K562 (cell line): ENCODE measurements around the gene NOL4L. TPM values are rescaled to one million over a fixed set of nuclear protein-coding genes. Genes with fewer than 3 reads are reported as not detected.

Source experiments
- ARID2 ChIP-seq: fragments of 450-650 bp; IDR thresholded peaks from 2 replicates; pipeline ENCODE4 v1.6.1; 2017; ENCODE audit warnings: antibody characterized with exemption, mild to moderate bottlenecking
- CBX2 ChIP-seq: fragments of 200-600 bp; sonication (generic); IDR thresholded peaks from one replicate; pipeline ENCODE4 v1.6.1; 2012; ENCODE audit warnings: mild to moderate bottlenecking, low read length, inconsistent platforms; ENCODE audit not compliant: insufficient read depth, poor library complexity, severe bottlenecking
- CSDE1 ChIP-seq, 2 experiments: fragments of 450-650 bp; IDR thresholded peaks; 2 replicates each; pipeline ENCODE4 v1.6.1; 2016; ENCODE audit warnings: mild to moderate bottlenecking in 1 of 2
- KDM1A ChIP-seq, 2 experiments: fragments of 450-650 bp; IDR thresholded peaks; 2 replicates each; pipeline ENCODE4 v1.6.1; 2016; ENCODE audit warnings: mild to moderate bottlenecking in 2 of 2
- KDM2B ChIP-seq: fragments of 250-450 bp; sonication (Bioruptor Pico); IDR thresholded peaks from 2 replicates; pipeline ENCODE4 v1.8.0; 2021; ENCODE audit warnings: mild to moderate bottlenecking, moderate library complexity
- MYC ChIP-seq, 2 experiments: fragments of 250-450 bp in 1 of 2; sonication (Bioruptor Pico) in 1 of 2; IDR thresholded peaks; 2 replicates each; pipeline versions ENCODE4 v1.5.1 to v1.6.1; 2012 to 2021; ENCODE audit warnings: low read depth in 2 of 2, borderline replicate concordance in 1 of 2, improper control_type of control experiment in 1 of 2, low read length in 1 of 2, mild to moderate bottlenecking in 1 of 2, moderate library complexity in 1 of 2
- NCOA2 ChIP-seq, 2 experiments: fragments of 450-650 bp; IDR thresholded peaks; 2 replicates each; pipeline ENCODE4 v1.6.1; 2018; ENCODE audit warnings: mild to moderate bottlenecking in 2 of 2, moderate library complexity in 1 of 2; ENCODE audit not compliant: partially characterized antibody in 2 of 2
- NEUROD1 ChIP-seq: fragments of 150-350 bp; IDR thresholded peaks from 2 replicates; pipeline ENCODE4 v1.6.1; 2014; ENCODE audit warnings: borderline replicate concordance, low read length, low read depth; ENCODE audit not compliant: partially characterized antibody
- SAFB ChIP-seq: fragments of 200-400 bp; formaldehyde crosslinking; IDR thresholded peaks from 2 replicates; pipeline ENCODE4 v1.6.1; 2017; ENCODE audit warnings: low read depth, low read length, borderline replicate concordance
- SMAD3 ChIP-seq: fragments of 450-650 bp; formaldehyde crosslinking; conservative IDR thresholded peaks from 2 replicates; pipeline ENCODE4 v1.4.0; 2020; ENCODE audit warnings: mild to moderate bottlenecking
- SMARCA4 ChIP-seq: fragments of 450-650 bp; IDR thresholded peaks from 2 replicates; pipeline ENCODE4 v1.6.1; 2016
- SNIP1 ChIP-seq: fragments of 450-650 bp; IDR thresholded peaks from 2 replicates; pipeline ENCODE4 v1.7.1; 2017; ENCODE audit warnings: low read depth, mild to moderate bottlenecking
- ZFP30 ChIP-seq: fragments of 250-450 bp; sonication (Bioruptor Pico); IDR thresholded peaks from 2 replicates; pipeline ENCODE4 v1.8.0; 2022; ENCODE audit warnings: moderate library complexity, mild to moderate bottlenecking, inconsistent platforms, borderline replicate concordance
- ZNF134 ChIP-seq: fragments of 250-450 bp; sonication (Bioruptor Pico); conservative IDR thresholded peaks from 2 replicates; pipeline ENCODE4 v1.4.0; 2020
- ZNF75A ChIP-seq: fragments of 450-650 bp; formaldehyde crosslinking; IDR thresholded peaks from 2 replicates; pipeline ENCODE4 v1.4.0; 2020; ENCODE audit warnings: mild to moderate bottlenecking
- polyA plus RNA-seq, 8 experiments: library from polyadenylated mRNA; depleted of rRNA in 4 of 8; stranded (reverse) in 5 of 8; unstranded in 3 of 8; fragments of >200 nt; fragmentation: Nextera tagmentation in 2 of 8; fragmentation: Illumina TruSeq in 1 of 8; extraction: Ambion mirVana in 2 of 8; extraction: Trizol in 1 of 8; gene quantifications; 2 replicates each; pipeline versions ENCODE4 v1.2.1 to v1.2.3, GENCODE V29; 2011 to 2014; ENCODE audit warnings: inconsistent platforms in 1 of 8, missing spikeins in 1 of 8
- total RNA-seq, 7 experiments: library from RNA; depleted of rRNA in 6 of 7; stranded (reverse); fragments of >200 nt in 6 of 7; fragmentation: Illumina TruSeq in 2 of 7; extraction: Trizol in 2 of 7; gene quantifications; 2 replicates each; pipeline versions ENCODE4 v1.2.1 to v1.2.3, GENCODE V29; 2011 to 2021; ENCODE audit warnings: low replicate concordance in 1 of 7
- TF ChIP-seq, protein P1 (sequence below): fragments of 450-650 bp; IDR thresholded peaks from 2 replicates; pipeline ENCODE4 v1.6.1; 2017; ENCODE audit warnings: antibody characterized with exemption, mild to moderate bottlenecking
- TF ChIP-seq, protein P2 (sequence below), 2 experiments: fragments of 450-650 bp; IDR thresholded peaks; 2 replicates each; pipeline ENCODE4 v1.6.1; 2018; ENCODE audit warnings: mild to moderate bottlenecking in 2 of 2, low read depth in 1 of 2; ENCODE audit not compliant: partially characterized antibody in 2 of 2
- TF ChIP-seq, protein P3 (sequence below): fragments of 250-450 bp; sonication (Bioruptor Pico); IDR thresholded peaks from 2 replicates; pipeline ENCODE4 v1.5.0; 2021

Gene NOL4L
- total and polyA plus RNA-seq, 9 of the 15 experiments (the other 6 are each of a cell fraction or from before 2014, with no cell fraction given): 5.1 to 36.2 (median 13.6) TPM

- TF ChIP-seq, protein P1, sequence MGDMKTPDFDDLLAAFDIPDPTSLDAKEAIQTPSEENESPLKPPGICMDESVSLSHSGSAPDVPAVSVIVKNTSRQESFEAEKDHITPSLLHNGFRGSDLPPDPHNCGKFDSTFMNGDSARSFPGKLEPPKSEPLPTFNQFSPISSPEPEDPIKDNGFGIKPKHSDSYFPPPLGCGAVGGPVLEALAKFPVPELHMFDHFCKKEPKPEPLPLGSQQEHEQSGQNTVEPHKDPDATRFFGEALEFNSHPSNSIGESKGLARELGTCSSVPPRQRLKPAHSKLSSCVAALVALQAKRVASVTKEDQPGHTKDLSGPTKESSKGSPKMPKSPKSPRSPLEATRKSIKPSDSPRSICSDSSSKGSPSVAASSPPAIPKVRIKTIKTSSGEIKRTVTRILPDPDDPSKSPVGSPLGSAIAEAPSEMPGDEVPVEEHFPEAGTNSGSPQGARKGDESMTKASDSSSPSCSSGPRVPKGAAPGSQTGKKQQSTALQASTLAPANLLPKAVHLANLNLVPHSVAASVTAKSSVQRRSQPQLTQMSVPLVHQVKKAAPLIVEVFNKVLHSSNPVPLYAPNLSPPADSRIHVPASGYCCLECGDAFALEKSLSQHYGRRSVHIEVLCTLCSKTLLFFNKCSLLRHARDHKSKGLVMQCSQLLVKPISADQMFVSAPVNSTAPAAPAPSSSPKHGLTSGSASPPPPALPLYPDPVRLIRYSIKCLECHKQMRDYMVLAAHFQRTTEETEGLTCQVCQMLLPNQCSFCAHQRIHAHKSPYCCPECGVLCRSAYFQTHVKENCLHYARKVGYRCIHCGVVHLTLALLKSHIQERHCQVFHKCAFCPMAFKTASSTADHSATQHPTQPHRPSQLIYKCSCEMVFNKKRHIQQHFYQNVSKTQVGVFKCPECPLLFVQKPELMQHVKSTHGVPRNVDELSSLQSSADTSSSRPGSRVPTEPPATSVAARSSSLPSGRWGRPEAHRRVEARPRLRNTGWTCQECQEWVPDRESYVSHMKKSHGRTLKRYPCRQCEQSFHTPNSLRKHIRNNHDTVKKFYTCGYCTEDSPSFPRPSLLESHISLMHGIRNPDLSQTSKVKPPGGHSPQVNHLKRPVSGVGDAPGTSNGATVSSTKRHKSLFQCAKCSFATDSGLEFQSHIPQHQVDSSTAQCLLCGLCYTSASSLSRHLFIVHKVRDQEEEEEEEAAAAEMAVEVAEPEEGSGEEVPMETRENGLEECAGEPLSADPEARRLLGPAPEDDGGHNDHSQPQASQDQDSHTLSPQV: peak; percentile 64
- TF ChIP-seq CSDE1 (IDR thresholded peaks at IDR 0.05) (no peak), ARID2 (no peak), CBX2 (no peak), MYC (IDR thresholded peaks at IDR 0.05; ENCODE audit: low read depth, low read length) (0 out of 2 replicates have a peak, but pooled peaks have one; percentile 29), MYC (CRISPR knock-in tag; IDR thresholded peaks at IDR 0.05; ENCODE audit: borderline replicate concordance, low read depth) (no peak), KDM1A (IDR thresholded peaks at IDR 0.05) (peak; percentile 84 to 86), NCOA2 (IDR thresholded peaks at IDR 0.05; ENCODE audit: partially characterized antibody in 2 of 2) (no peak), ZFP30 (no peak), SMAD3 (CRISPR knock-in tag) (no peak), NEUROD1 (peak; percentile 13), KDM2B (CRISPR knock-in tag) (no peak), ZNF134 (CRISPR knock-in tag) (no peak), SMARCA4 (peak; percentile 43; the same call in 1 of the 2 replicates), SNIP1 (no peak), ZNF75A (CRISPR knock-in tag) (no peak), SAFB (no peak)
- TF ChIP-seq, protein P2, sequence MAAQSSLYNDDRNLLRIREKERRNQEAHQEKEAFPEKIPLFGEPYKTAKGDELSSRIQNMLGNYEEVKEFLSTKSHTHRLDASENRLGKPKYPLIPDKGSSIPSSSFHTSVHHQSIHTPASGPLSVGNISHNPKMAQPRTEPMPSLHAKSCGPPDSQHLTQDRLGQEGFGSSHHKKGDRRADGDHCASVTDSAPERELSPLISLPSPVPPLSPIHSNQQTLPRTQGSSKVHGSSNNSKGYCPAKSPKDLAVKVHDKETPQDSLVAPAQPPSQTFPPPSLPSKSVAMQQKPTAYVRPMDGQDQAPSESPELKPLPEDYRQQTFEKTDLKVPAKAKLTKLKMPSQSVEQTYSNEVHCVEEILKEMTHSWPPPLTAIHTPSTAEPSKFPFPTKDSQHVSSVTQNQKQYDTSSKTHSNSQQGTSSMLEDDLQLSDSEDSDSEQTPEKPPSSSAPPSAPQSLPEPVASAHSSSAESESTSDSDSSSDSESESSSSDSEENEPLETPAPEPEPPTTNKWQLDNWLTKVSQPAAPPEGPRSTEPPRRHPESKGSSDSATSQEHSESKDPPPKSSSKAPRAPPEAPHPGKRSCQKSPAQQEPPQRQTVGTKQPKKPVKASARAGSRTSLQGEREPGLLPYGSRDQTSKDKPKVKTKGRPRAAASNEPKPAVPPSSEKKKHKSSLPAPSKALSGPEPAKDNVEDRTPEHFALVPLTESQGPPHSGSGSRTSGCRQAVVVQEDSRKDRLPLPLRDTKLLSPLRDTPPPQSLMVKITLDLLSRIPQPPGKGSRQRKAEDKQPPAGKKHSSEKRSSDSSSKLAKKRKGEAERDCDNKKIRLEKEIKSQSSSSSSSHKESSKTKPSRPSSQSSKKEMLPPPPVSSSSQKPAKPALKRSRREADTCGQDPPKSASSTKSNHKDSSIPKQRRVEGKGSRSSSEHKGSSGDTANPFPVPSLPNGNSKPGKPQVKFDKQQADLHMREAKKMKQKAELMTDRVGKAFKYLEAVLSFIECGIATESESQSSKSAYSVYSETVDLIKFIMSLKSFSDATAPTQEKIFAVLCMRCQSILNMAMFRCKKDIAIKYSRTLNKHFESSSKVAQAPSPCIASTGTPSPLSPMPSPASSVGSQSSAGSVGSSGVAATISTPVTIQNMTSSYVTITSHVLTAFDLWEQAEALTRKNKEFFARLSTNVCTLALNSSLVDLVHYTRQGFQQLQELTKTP (IDR thresholded peaks at IDR 0.05; ENCODE audit: low read depth in 1 of 2, partially characterized antibody in 2 of 2): no peak
- TF ChIP-seq, protein P3, sequence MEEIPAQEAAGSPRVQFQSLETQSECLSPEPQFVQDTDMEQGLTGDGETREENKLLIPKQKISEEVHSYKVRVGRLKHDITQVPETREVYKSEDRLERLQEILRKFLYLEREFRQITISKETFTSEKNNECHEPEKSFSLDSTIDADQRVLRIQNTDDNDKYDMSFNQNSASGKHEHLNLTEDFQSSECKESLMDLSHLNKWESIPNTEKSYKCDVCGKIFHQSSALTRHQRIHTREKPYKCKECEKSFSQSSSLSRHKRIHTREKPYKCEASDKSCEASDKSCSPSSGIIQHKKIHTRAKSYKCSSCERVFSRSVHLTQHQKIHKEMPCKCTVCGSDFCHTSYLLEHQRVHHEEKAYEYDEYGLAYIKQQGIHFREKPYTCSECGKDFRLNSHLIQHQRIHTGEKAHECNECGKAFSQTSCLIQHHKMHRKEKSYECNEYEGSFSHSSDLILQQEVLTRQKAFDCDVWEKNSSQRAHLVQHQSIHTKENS: no peak
Observed at GRCh38 chr20:32580970-32581838, 3.9 kb downstream of the NOL4L start (continued).
